Stimulated activated CD8-positive, alpha-beta memory T cell treated with anti-CD3 and anti-CD28 coated beads, Interleukin-7, amount 100 ng/mL, for 4 hours (primary cell): Measurements from ENCODE around the gene CITED4.
"Not testable (repeated sequence)": the region's sequence is repeated elsewhere in the genome, so short reads cannot be mapped to it uniquely, and the experiment has no call there.

ENCODE experiments used
- DNase-seq, 2 donors: peaks; one replicate each; pipeline ENCODE4 v3.0.0-alpha.2; 2020; ENCODE audit warnings: low read depth in 2 of 2

CITED4 gene

GRCh38 chr1:40862008-40862863 is at the start of gene CITED4:
Gene CITED4 (minus strand): TSS chr1:40862363. CDS start chr1:40862127, 236 bp downstream.
- peak; percentile 86 to 91 for DNase-seq

- DNase-seq = no peak
Observed at GRCh38 chr1:40911105-40911504, 48.9 kb upstream of the CITED4 start.

- no peak for DNase-seq
Observed at GRCh38 chr1:40909281-40909680, 47.1 kb upstream of the CITED4 start.

GRCh38 chr1:40908350-40908749 is 46.2 kb upstream of the CITED4 start:
- no peak for DNase-seq

GRCh38 chr1:40907899-40908298 is 45.7 kb upstream of the CITED4 start:
- DNase-seq = no peak

GRCh38 chr1:40906781-40907400 is 44.7 kb upstream of the CITED4 start:
- no peak for DNase-seq

GRCh38 chr1:40905061-40905460 is 42.9 kb upstream of the CITED4 start:
- DNase-seq = no peak

- DNase-seq = no peak
Observed at GRCh38 chr1:40903106-40903505, 40.9 kb upstream of the CITED4 start.

GRCh38 chr1:40901886-40902852 is 40.0 kb upstream of the CITED4 start:
- no peak for DNase-seq

GRCh38 chr1:40899230-40899870 is 37.2 kb upstream of the CITED4 start:
- no peak for DNase-seq

- DNase-seq = no peak
Observed at GRCh38 chr1:40898431-40898901, 36.3 kb upstream of the CITED4 start.

GRCh38 chr1:40897513-40897912 is 35.4 kb upstream of the CITED4 start:
- no peak for DNase-seq

- DNase-seq = no peak
Observed at GRCh38 chr1:40896482-40896881, 34.3 kb upstream of the CITED4 start.

- peak in 1 of 2 donors; percentile 27 for DNase-seq
Observed at GRCh38 chr1:40895601-40896000, 33.4 kb upstream of the CITED4 start.

GRCh38 chr1:40894858-40895257 is 32.7 kb upstream of the CITED4 start:
- not testable (repeated sequence) for DNase-seq

GRCh38 chr1:40894455-40894854 is 32.3 kb upstream of the CITED4 start:
- no peak for DNase-seq

- DNase-seq = no peak
Observed at GRCh38 chr1:40893946-40894345, 31.8 kb upstream of the CITED4 start.

GRCh38 chr1:40892354-40892753 is 30.2 kb upstream of the CITED4 start:
- no peak for DNase-seq

- no peak for DNase-seq
Observed at GRCh38 chr1:40890771-40891170, 28.6 kb upstream of the CITED4 start.

GRCh38 chr1:40887652-40888051 is 25.5 kb upstream of the CITED4 start:
- no peak for DNase-seq

- DNase-seq = no peak
Observed at GRCh38 chr1:40887012-40887378, 24.8 kb upstream of the CITED4 start.
